HCT116 (cell line): Measurements from ENCODE around the gene MRPL39. TPM values are rescaled to one million over a fixed set of nuclear protein-coding genes. Genes with fewer than 3 reads are reported as not detected.

Experiments used
- ATAC-seq: fragments of 200-7000 bp; cut with Tn5 transposase; 2 replicates; pipeline ENCODE4 v1.9.1; 2020; ENCODE audit warnings: mild to moderate bottlenecking, moderate library complexity
- BruUV-seq: library from RNA; stranded (reverse); fragments of 400-500 nt; replicated peaks from 2 replicates; lab custom pipeline; 2021; lab: Mats Ljungman, UMichigan
- CTCF ChIA-PET: fragments of 300-600 bp; sonication (Branson Sonifier 250); formaldehyde crosslinking; loops from one replicate; lab custom pipeline; 2021; ENCODE audit warnings: antibody characterized with exemption; lab: Charles Lee
- POLR2A ChIA-PET: fragments of 300-600, 350-600 bp; sonication (Branson Sonifier 250); formaldehyde crosslinking; loops from one replicate; lab custom pipeline; 2021; ENCODE audit warnings: antibody characterized with exemption; lab: Charles Lee
- RAD21 ChIA-PET, 2 experiments: fragments of 300-600 bp; sonication (Branson Sonifier 250); formaldehyde crosslinking; loops; one replicate each; lab custom pipeline; 2023; ENCODE audit warnings: low total read pairs in 2 of 2; ENCODE audit not compliant: uncharacterized antibody in 2 of 2, unreplicated experiment in 2 of 2, low non-redundant PET in 1 of 2; lab: Charles Lee
- DNase-seq: peaks from one replicate; pipeline ENCODE4 v3.0.0-alpha.2; 2010; ENCODE audit warnings: low read depth, low spot score
- H2AFZ ChIP-seq: fragments of 200-600 bp; shearing (Covaris generic), sonication (generic); 2 replicates; pipeline ENCODE4 v1.6.1; 2017; ENCODE audit warnings: low read depth, mixed run types, mixed read lengths, antibody characterized with exemption, low read length; ENCODE audit not compliant: poor library complexity, severe bottlenecking
- H3K27ac ChIP-seq: 2 replicates; pipeline ENCODE4 v1.5.1; 2012; ENCODE audit warnings: low read depth, low read length
- H3K27me3 ChIP-seq: fragments of 200-600 bp; sonication (generic); 2 replicates; pipeline ENCODE4 v1.6.1; 2016; ENCODE audit warnings: mixed run types, low read length, mixed read lengths; ENCODE audit not compliant: insufficient read depth
- H3K36me3 ChIP-seq, 2 experiments: fragments of 200-500 bp in 1 of 2; fragments of 200-600 bp in 1 of 2; sonication (Bioruptor generic) in 1 of 2; sonication (generic) in 1 of 2; 2 replicates each; pipeline versions ENCODE4 v1.5.1 to v1.6.1; 2014 to 2016; ENCODE audit warnings: low read length in 2 of 2, inconsistent platforms in 1 of 2, mixed read lengths in 1 of 2, mixed run types in 1 of 2; ENCODE audit not compliant: insufficient read depth in 2 of 2, control insufficient read depth in 1 of 2
- H3K4me1 ChIP-seq, 2 experiments: fragments of 200-600 bp in 1 of 2; sonication (generic) in 1 of 2; 2 replicates each; pipeline versions ENCODE4 v1.5.1 to v1.6.1; 2012 to 2017; ENCODE audit warnings: low read length in 2 of 2, inconsistent platforms in 1 of 2, mild to moderate bottlenecking in 1 of 2, mixed read lengths in 1 of 2, mixed run types in 1 of 2, moderate library complexity in 1 of 2; ENCODE audit not compliant: insufficient read depth in 2 of 2, control insufficient read depth in 1 of 2
- H3K4me2 ChIP-seq: fragments of 200-600 bp; sonication (generic); 2 replicates; pipeline ENCODE4 v1.6.1; 2017; ENCODE audit warnings: mixed run types, low read length, mixed read lengths
- H3K4me3 ChIP-seq, 2 experiments: fragments of 200-600 bp in 1 of 2; sonication (generic) in 1 of 2; replicated peaks in 1 of 2; 2 replicates each; pipeline ENCODE4 v1.5.1; 2011 to 2016; ENCODE audit warnings: low read length in 2 of 2, control low read depth in 1 of 2, low read depth in 1 of 2, mild to moderate bottlenecking in 1 of 2, mixed read lengths in 1 of 2, mixed run types in 1 of 2
- H3K79me2 ChIP-seq: fragments of 200-600 bp; sonication (generic); 2 replicates; pipeline ENCODE4 v1.6.1; 2017; ENCODE audit warnings: mild to moderate bottlenecking, mixed run types, low read length, moderate library complexity, mixed read lengths; ENCODE audit not compliant: insufficient read depth
- H3K9ac ChIP-seq: fragments of 200-600 bp; sonication (generic); 2 replicates; pipeline ENCODE4 v1.6.1; 2016; ENCODE audit warnings: low read length, mixed read lengths
- H3K9me2 ChIP-seq: fragments of 200-600 bp; sonication (generic), shearing (Covaris generic); 2 replicates; pipeline ENCODE4 v1.6.1; 2017; ENCODE audit warnings: mixed run types, mild to moderate bottlenecking, moderate library complexity; ENCODE audit not compliant: insufficient read depth
- H3K9me3 ChIP-seq, 2 experiments: fragments of 200-500 bp in 1 of 2; fragments of 200-600 bp in 1 of 2; sonication (Bioruptor generic) in 1 of 2; sonication (generic) in 1 of 2; 2 replicates each; pipeline ENCODE4 v1.6.1; 2014 to 2017; ENCODE audit warnings: low read length in 2 of 2, mixed read lengths in 2 of 2, inconsistent platforms in 1 of 2, low read depth in 1 of 2, mild to moderate bottlenecking in 1 of 2, mixed run types in 1 of 2, moderate library complexity in 1 of 2; ENCODE audit not compliant: control insufficient read depth in 1 of 2, insufficient read depth in 1 of 2
- H4K20me1 ChIP-seq: fragments of 200-600 bp; sonication (generic), shearing (Covaris generic); 2 replicates; pipeline ENCODE4 v1.6.1; 2017; ENCODE audit warnings: mixed run types, mild to moderate bottlenecking, moderate library complexity; ENCODE audit not compliant: insufficient read depth
- CTCF ChIP-seq, 3 experiments: fragments of 200-600 bp in 1 of 3; sonication (generic) in 1 of 3; IDR thresholded peaks in 2 of 3; conservative IDR thresholded peaks in 1 of 3; 2 replicates each; pipeline ENCODE4 v1.5.1; 2012 to 2017; ENCODE audit warnings: low read depth in 2 of 3, low read length in 2 of 3, antibody characterized with exemption in 1 of 3, borderline replicate concordance in 1 of 3, control low read depth in 1 of 3, mild to moderate bottlenecking in 1 of 3, mixed read lengths in 1 of 3, mixed run types in 1 of 3, moderate library complexity in 1 of 3; ENCODE audit not compliant: insufficient read depth in 1 of 3
- EGR1 ChIP-seq: IDR thresholded peaks from 2 replicates; pipeline ENCODE4 v1.6.1; 2012; ENCODE audit warnings: low read depth
- EZH2phosphoT487 ChIP-seq: fragments of 200-600 bp; IDR thresholded peaks from 2 replicates; pipeline ENCODE4 v1.6.1; 2018; ENCODE audit warnings: antibody characterized with exemption, borderline replicate concordance
- FOSL1 ChIP-seq: IDR thresholded peaks from 2 replicates; pipeline ENCODE4 v1.6.1; 2012; ENCODE audit warnings: low read depth
- JUND ChIP-seq: IDR thresholded peaks from 2 replicates; pipeline ENCODE4 v1.6.1; 2012
- POLR2A ChIP-seq: IDR thresholded peaks from 2 replicates; pipeline ENCODE4 v1.7.0; 2011; ENCODE audit warnings: borderline replicate concordance; ENCODE audit not compliant: insufficient read depth, insufficient read length; ENCODE audit errors: extremely low read depth
- POLR2AphosphoS5 ChIP-seq: IDR thresholded peaks from 2 replicates; pipeline ENCODE4 v1.6.1; 2011; ENCODE audit warnings: mild to moderate bottlenecking, low read depth, low read length, moderate library complexity
- RAD21 ChIP-seq: IDR thresholded peaks from 2 replicates; pipeline ENCODE4 v1.6.1; 2012; ENCODE audit warnings: low read depth, mild to moderate bottlenecking
- SIN3A ChIP-seq: IDR thresholded peaks from 2 replicates; pipeline ENCODE4 v1.6.1; 2012; ENCODE audit warnings: low read depth
- SP1 ChIP-seq: IDR thresholded peaks from 2 replicates; pipeline ENCODE4 v1.6.1; 2012; ENCODE audit warnings: low read depth
- TCF7L2 ChIP-seq: IDR thresholded peaks from 2 replicates; pipeline ENCODE4 v1.7.0; 2011; ENCODE audit warnings: borderline replicate concordance, inconsistent platforms; ENCODE audit not compliant: insufficient read depth, insufficient read length; ENCODE audit errors: extremely low read depth
- YY1 ChIP-seq: IDR thresholded peaks from 2 replicates; pipeline ENCODE4 v1.6.1; 2011; ENCODE audit warnings: low read length, low read depth, moderate library complexity, mild to moderate bottlenecking; ENCODE audit not compliant: insufficient replicate concordance; ENCODE audit errors: extremely low read depth
- ZBTB33 ChIP-seq: IDR thresholded peaks from 2 replicates; pipeline ENCODE4 v1.6.1; 2011; ENCODE audit warnings: mild to moderate bottlenecking, low read length, moderate library complexity; ENCODE audit not compliant: insufficient replicate concordance; ENCODE audit errors: extremely low read depth
- intact Hi-C: fragments of 100-400 bp; cut with micrococcal nuclease; formaldehyde crosslinking; loops from 2 replicates; pipeline ENCODE4 v1.10.0; 2022
- total RNA-seq: library from RNA; stranded (reverse); gene quantifications from one replicate; pipeline ENCODE4 v1.2.1, GENCODE V29; 2021; ENCODE audit not compliant: unreplicated experiment

The MRPL39 gene
- total RNA-seq, 1 experiment from 2014 or later, result 41.1 TPM

- Histone ChIP-seq H3K4me1 (no peaks in the 10 kb centered on the region), H3K79me2 (no peaks in the 10 kb centered on the region), H3K36me3 (no peaks in the 10 kb centered on the region; a peak in 1 of 4 replicates), H4K20me1 (no peaks in the 10 kb centered on the region), H3K27ac (no peak overlapping the region), H3K9me3 (no peaks in the 10 kb centered on the region), H3K4me3 (no peak overlapping the region), H3K27me3 (no peaks in the 10 kb centered on the region), H3K9me2 (no peaks in the 10 kb centered on the region), H2AFZ (no peak overlapping the region), H3K9ac (no peak overlapping the region), H3K4me2 (no peak overlapping the region)
- ChIA-PET CTCF (no interaction called here), RAD21 (no interaction called here), POLR2A (no interaction called here)
- intact Hi-C loops, result no loop called here
- TF ChIP-seq POLR2A (no peak), ZBTB33 (no peak), EGR1 (no peak), JUND (no peak), SP1 (no peak), RAD21 (no peak), EZH2phosphoT487 (no peak), TCF7L2 (no peak), POLR2AphosphoS5 (no peak), SIN3A (no peak), FOSL1 (no peak), YY1 (no peak), CTCF (IDR thresholded peaks at IDR 0.05 in 2 of 3, conservative IDR thresholded peaks at IDR 0.05 in 1 of 3; ENCODE audit: borderline replicate concordance in 1 of 3, insufficient read depth in 1 of 3, low read depth in 2 of 3, low read length in 2 of 3) (no peak)
- DNase-seq (no peak), ATAC-seq (no peak)
- no TSS peak for BruUV-seq
These were observed 39.0 kb downstream of the MRPL39 start for GRCh38 chr21:25568246-25568645.
